Sigmoid colon (tissue), 4 donors: ENCODE measurements around the gene UBL4A.

Experiments used
- CTCF ChIP-seq, 4 experiments: fragments of 450-650 bp in 3 of 4; fragments of 200-600 bp in 1 of 4; IDR thresholded peaks; one replicate each; pipeline ENCODE4 v1.5.1; 2016 to 2019; ENCODE audit warnings: antibody characterized with exemption in 4 of 4, mild to moderate bottlenecking in 3 of 4, moderate library complexity in 2 of 4
- EP300 ChIP-seq, 4 donors: sonication (generic); formaldehyde crosslinking; IDR thresholded peaks; one replicate each; pipeline ENCODE4 v1.6.1; 2017; ENCODE audit warnings: antibody characterized with exemption in 4 of 4
- POLR2A ChIP-seq, 2 donors: fragments of 450-650 bp; IDR thresholded peaks; one replicate each; pipeline ENCODE4 v1.6.1; 2016; ENCODE audit warnings: antibody characterized with exemption in 2 of 2, mild to moderate bottlenecking in 2 of 2, moderate library complexity in 2 of 2
- POLR2AphosphoS5 ChIP-seq, 4 donors: sonication (generic); formaldehyde crosslinking; IDR thresholded peaks; one replicate each; pipeline ENCODE4 v1.6.1; 2017; ENCODE audit warnings: antibody characterized with exemption in 4 of 4

GRCh38 chrX:154494715-154495114 is 8.3 kb upstream of the UBL4A start:
- TF ChIP-seq CTCF (IDR thresholded peaks at IDR 0.05) (no peak), POLR2AphosphoS5 (IDR thresholded peaks at IDR 0.05) (no peak), EP300 (IDR thresholded peaks at IDR 0.05) (no peak), POLR2A (IDR thresholded peaks at IDR 0.05) (no peak)
